Vagina (tissue), 2 donors: ENCODE measurements around the gene ZC2HC1C.

Source experiments
- CTCF ChIP-seq, 3 experiments: fragments of 450-650 bp in 2 of 3; fragments of 200-600 bp in 1 of 3; sonication (generic) in 1 of 3; IDR thresholded peaks; one replicate each; pipeline ENCODE4 v1.5.1; 2017 to 2019; ENCODE audit warnings: antibody characterized with exemption in 3 of 3, mild to moderate bottlenecking in 2 of 3, moderate library complexity in 2 of 3
- POLR2AphosphoS5 ChIP-seq, 2 donors: sonication (generic); formaldehyde crosslinking; IDR thresholded peaks; one replicate each; pipeline ENCODE4 v1.9.0; 2017; ENCODE audit warnings: antibody characterized with exemption in 2 of 2, mild to moderate bottlenecking in 2 of 2, low read depth in 1 of 2; ENCODE audit not compliant: insufficient read depth in 1 of 2

GRCh38 chr14:75091251-75091650 lies 21.8 kb downstream of the ZC2HC1C start:
- TF ChIP-seq CTCF (IDR thresholded peaks at IDR 0.05) (no peak), POLR2AphosphoS5 (IDR thresholded peaks at IDR 0.05; ENCODE audit: insufficient read depth in 1 of 2, low read depth in 1 of 2) (no peak)
